H1 (cell line): ENCODE measurements around the gene APH1A.

Source experiments
- BRCA1 ChIP-seq: IDR thresholded peaks from 2 replicates; pipeline ENCODE4 v1.6.1; 2012; ENCODE audit warnings: low read depth, low read length, improper control_type of control experiment
- EGR1 ChIP-seq: IDR thresholded peaks from 2 replicates; pipeline ENCODE4 v1.6.1; 2011; ENCODE audit warnings: low read depth, low read length, borderline replicate concordance
- EP300 ChIP-seq, 2 experiments: IDR thresholded peaks; 1 replicate in 1 of 2; 2 replicates in 1 of 2; pipeline ENCODE4 v1.6.1; 2011 to 2012; ENCODE audit warnings: low read depth in 2 of 2, low read length in 2 of 2, mild to moderate bottlenecking in 2 of 2, borderline replicate concordance in 1 of 2, inconsistent platforms in 1 of 2, moderate library complexity in 1 of 2
- JUN ChIP-seq: IDR thresholded peaks from 2 replicates; pipeline ENCODE4 v1.6.1; 2011; ENCODE audit warnings: low read depth, mild to moderate bottlenecking, improper control_type of control experiment, low read length
- POLR2A ChIP-seq, 2 experiments: IDR thresholded peaks; 1 replicate in 1 of 2; 2 replicates in 1 of 2; pipeline ENCODE4 v1.6.1; 2011; ENCODE audit warnings: low read depth in 2 of 2, low read length in 2 of 2, mild to moderate bottlenecking in 2 of 2; ENCODE audit errors: control extremely low read depth in 1 of 2
- POLR2AphosphoS5 ChIP-seq: IDR thresholded peaks from 2 replicates; pipeline ENCODE4 v1.6.1; 2011; ENCODE audit warnings: low read depth, low read length
- TF ChIP-seq, protein P1 (sequence below), 3 experiments: IDR thresholded peaks; 1 replicate in 2 of 3; 2 replicates in 1 of 3; pipeline versions ENCODE4 v1.5.1 to v1.6.1; 2011; ENCODE audit warnings: low read length in 3 of 3, mild to moderate bottlenecking in 3 of 3, inconsistent platforms in 2 of 3, low read depth in 1 of 3, moderate library complexity in 1 of 3; ENCODE audit not compliant: insufficient read depth in 1 of 3; ENCODE audit errors: control extremely low read depth in 1 of 3

DNA sequence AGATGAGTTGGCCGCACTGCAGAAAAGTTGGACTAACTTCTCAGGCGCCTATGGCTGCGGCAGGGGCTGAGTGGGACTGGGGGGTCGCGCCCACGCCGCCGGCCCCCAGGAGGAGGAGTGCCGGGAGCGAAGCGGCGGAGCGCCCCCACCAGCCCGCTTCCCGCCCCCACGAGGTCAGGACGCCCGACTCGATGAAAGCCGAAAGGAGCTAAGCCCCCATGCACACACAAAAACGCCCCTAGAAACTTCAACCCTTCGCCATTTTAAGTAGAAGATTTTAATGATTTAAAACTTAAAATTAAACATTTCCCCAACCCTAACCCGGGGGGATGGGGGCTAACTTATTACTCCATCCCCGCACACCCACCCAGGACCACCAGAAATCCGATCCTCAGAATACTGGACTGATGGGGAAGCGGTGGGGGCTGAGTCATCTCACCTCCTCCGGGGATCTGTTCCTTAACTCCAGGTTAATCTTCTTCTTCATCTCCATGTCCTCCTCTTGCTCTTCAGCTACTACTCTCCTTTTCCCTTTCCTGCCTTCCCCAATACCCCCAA lies 33.4 kb downstream of the APH1A start:
- TF ChIP-seq, protein P1, sequence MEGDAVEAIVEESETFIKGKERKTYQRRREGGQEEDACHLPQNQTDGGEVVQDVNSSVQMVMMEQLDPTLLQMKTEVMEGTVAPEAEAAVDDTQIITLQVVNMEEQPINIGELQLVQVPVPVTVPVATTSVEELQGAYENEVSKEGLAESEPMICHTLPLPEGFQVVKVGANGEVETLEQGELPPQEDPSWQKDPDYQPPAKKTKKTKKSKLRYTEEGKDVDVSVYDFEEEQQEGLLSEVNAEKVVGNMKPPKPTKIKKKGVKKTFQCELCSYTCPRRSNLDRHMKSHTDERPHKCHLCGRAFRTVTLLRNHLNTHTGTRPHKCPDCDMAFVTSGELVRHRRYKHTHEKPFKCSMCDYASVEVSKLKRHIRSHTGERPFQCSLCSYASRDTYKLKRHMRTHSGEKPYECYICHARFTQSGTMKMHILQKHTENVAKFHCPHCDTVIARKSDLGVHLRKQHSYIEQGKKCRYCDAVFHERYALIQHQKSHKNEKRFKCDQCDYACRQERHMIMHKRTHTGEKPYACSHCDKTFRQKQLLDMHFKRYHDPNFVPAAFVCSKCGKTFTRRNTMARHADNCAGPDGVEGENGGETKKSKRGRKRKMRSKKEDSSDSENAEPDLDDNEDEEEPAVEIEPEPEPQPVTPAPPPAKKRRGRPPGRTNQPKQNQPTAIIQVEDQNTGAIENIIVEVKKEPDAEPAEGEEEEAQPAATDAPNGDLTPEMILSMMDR (IDR thresholded peaks at IDR 0.05; ENCODE audit: control extremely low read depth in 1 of 3, insufficient read depth in 1 of 3, low read depth in 1 of 3, low read length in 3 of 3) = no peak
- TF ChIP-seq EP300 (IDR thresholded peaks at IDR 0.05; ENCODE audit: borderline replicate concordance in 1 of 2, low read depth in 2 of 2, low read length in 2 of 2) (no peak), BRCA1 (no peak), JUN (no peak), POLR2A (IDR thresholded peaks at IDR 0.05; ENCODE audit: control extremely low read depth in 1 of 2, low read depth in 2 of 2, low read length in 2 of 2) (no peak), POLR2AphosphoS5 (no peak; the same call in 1 of the 2 replicates), EGR1 (no peak)
